ENCODE measurements around the gene YPEL3. TPM values are rescaled to one million over a fixed set of nuclear protein-coding genes. Genes with fewer than 3 reads are reported as not detected.
"Not testable (repeated sequence)": the region's sequence is repeated elsewhere in the genome, so short reads cannot be mapped to it uniquely, and the experiment has no call there.

Gene YPEL3
- total RNA-seq, 4 donors from 2014 or later = 81.9 to 197 (median 122) TPM

DNA sequence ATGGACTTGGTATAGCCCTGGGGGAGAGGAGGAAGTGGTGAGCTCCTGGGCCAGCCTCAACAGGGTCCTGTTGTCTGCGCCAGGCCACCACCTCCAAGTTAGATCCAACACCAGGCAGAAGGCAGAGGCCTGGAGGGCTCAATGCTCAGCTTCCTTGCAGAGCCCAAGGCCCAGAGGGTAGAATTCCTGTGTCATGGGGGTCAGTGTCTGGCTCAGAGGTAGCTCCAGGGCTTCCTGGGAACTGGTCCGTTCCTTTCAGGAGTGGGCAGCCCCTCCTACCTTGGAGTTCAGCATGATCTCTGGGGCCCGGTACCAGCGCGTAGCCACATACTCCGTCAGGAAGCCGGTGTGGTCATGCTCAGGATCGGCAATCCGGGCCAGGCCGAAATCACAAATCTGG is 21.8 kb upstream of the YPEL3 start:
- Histone ChIP-seq H3K27ac (no peak overlapping the region), H3K36me3 (peaks cover 0 to 76% (median 20%) of the 10 kb centered on the region in 3 donors), H3K4me3 (no peak overlapping the region), H3K27me3 (no peaks in the 10 kb centered on the region), H3K9me3 (no peaks in the 10 kb centered on the region), H3K4me1 (peaks cover 0 to 38% (median 14%) of the 10 kb centered on the region in 4 donors)
- DNase-seq (ENCODE audit: low spot score in 2 of 2) = no peak
- WGBS, 2 donors = 92 to 96% methylated on average over 4 to 7 of the region's 10 CpGs
- no peak for TF ChIP-seq EP300 (IDR thresholded peaks at IDR 0.05)
- no peak for TF ChIP-seq POLR2A (IDR thresholded peaks at IDR 0.05)
- TF ChIP-seq, protein P1, sequence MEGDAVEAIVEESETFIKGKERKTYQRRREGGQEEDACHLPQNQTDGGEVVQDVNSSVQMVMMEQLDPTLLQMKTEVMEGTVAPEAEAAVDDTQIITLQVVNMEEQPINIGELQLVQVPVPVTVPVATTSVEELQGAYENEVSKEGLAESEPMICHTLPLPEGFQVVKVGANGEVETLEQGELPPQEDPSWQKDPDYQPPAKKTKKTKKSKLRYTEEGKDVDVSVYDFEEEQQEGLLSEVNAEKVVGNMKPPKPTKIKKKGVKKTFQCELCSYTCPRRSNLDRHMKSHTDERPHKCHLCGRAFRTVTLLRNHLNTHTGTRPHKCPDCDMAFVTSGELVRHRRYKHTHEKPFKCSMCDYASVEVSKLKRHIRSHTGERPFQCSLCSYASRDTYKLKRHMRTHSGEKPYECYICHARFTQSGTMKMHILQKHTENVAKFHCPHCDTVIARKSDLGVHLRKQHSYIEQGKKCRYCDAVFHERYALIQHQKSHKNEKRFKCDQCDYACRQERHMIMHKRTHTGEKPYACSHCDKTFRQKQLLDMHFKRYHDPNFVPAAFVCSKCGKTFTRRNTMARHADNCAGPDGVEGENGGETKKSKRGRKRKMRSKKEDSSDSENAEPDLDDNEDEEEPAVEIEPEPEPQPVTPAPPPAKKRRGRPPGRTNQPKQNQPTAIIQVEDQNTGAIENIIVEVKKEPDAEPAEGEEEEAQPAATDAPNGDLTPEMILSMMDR (IDR thresholded peaks at IDR 0.05) = no peak

DNA sequence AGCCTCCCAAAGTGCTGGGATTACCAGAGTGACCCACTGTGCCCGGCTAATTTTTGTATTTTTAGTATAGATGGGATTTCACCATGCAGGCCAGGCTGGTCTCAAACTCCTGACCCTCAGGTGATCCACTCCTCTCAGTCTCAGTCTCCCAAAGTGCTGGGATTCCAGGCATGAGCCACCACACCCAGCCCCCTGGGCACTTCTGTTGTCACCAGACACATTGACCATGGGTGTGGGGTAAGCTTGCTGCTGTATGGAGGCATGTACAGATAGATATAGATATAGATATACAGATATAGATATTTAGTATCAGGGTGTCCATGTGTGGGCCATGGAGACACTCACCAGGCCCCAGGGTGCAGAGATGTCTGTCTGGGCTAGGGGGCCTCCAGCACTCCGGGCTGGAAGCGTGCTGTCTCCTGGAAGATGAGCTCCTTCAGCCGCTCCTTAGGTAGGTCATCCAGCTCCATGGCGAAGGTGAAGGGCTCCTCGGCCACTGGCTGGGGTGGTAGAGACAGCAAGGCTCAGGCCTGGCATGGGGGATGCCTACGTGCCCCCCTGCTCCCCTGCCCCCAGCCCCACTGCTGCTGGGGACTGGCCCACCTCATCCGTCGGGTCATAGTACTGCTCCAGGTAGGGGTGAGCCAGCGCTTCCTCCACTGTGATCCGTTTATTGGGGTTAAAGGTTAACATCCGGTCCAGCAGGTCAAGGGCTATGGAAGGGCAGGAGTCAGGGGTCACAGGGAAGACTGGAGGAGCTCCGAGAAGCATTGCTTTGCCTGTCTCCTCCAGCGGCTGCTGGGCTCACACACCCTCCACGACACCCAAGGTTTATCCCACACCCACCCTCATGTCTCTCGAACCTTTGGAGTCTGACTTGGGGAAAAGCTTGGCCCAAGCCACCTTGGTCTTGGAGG is 20.5 kb upstream of the YPEL3 start:
- no peak for TF ChIP-seq EP300 (IDR thresholded peaks at IDR 0.05)
- TF ChIP-seq, protein P1 (IDR thresholded peaks at IDR 0.05) = no peak
- no peak for TF ChIP-seq POLR2A (IDR thresholded peaks at IDR 0.05)
- Histone ChIP-seq H3K9me3 (no peaks in the 10 kb centered on the region), H3K27me3 (no peaks in the 10 kb centered on the region), H3K27ac (peak overlapping the region in 1 of 4 donors; percentile 53), H3K4me1 (peaks cover 0 to 29% (median 6%) of the 10 kb centered on the region in 4 donors), H3K36me3 (peaks cover 0 to 88% (median 27%) of the 10 kb centered on the region in 3 donors), H3K4me3 (no peak overlapping the region)
- DNase-seq (ENCODE audit: low spot score in 2 of 2) = no peak
- WGBS, 2 donors = 79 to 88% methylated on average over 10 to 11 of the region's 16 CpGs

DNA sequence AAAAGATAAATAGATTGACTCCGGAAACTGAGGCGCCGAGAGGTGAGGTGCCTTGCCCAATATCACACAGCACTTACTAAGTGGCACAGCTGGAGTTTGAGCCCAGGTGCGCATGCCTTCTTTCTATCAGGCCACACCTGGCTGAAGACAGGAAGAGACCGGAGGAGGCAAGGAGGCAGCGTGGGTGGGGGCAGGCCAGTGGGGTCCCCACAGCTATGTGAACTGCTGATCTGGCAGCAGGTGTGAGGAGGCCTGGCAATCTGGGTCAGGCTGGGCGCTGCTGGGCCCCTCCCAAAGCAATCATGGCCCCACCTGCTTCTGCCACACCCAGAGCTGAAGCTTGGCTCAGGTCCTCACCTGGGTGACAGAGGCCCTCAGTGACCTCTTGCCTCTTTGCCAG is 19.2 kb upstream of the YPEL3 start:
- WGBS, 2 donors = 87 to 94% methylated on average over 6 to 7 of the region's 7 CpGs
- Histone ChIP-seq H3K36me3 (peaks cover 0 to 99% (median 31%) of the 10 kb centered on the region in 3 donors), H3K27ac (peak overlapping the region in 1 of 4 donors; percentile 53), H3K4me1 (peaks cover 0 to 22% (median 4%) of the 10 kb centered on the region in 4 donors), H3K9me3 (no peaks in the 10 kb centered on the region), H3K27me3 (no peaks in the 10 kb centered on the region), H3K4me3 (no peak overlapping the region)
- no peak for TF ChIP-seq POLR2A (IDR thresholded peaks at IDR 0.05)
- TF ChIP-seq, protein P1 (IDR thresholded peaks at IDR 0.05) = no peak
- TF ChIP-seq EP300 (IDR thresholded peaks at IDR 0.05) = no peak
- DNase-seq (ENCODE audit: low spot score in 2 of 2) = no peak

DNA sequence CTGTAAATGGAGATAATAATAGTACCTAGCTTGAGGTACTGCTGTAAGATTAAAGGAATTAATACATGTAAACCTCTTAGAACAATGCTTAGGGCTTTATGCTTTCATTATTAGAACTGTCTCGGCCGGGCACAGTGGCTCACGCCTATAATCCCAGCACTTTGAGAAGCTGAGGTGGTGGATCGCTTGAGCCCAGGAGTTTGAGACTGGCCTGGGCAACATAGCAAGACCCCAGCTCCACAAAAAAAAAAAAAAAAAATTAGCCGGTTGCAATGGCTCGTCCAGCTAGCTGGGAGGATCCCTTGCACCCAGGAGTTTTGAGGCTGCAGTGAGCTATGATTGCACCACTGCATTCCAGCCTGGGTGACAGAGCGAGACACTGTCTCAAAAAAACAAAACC is 18.8 kb upstream of the YPEL3 start:
- H3K27ac ChIP-seq = peak overlapping the region in 1 of 4 donors; percentile 53
- peaks cover 0 to 20% (median 4%) of the 10 kb centered on the region in 4 donors for H3K4me1 ChIP-seq
- 90% methylated on average over 7 of the region's 7 CpGs for WGBS, 2 donors
- peaks cover 0 to 99% (median 31%) of the 10 kb centered on the region in 3 donors for H3K36me3 ChIP-seq
- not testable (repeated sequence) for DNase-seq (ENCODE audit: low spot score in 2 of 2); H3K4me3 ChIP-seq; H3K9me3 ChIP-seq; H3K27me3 ChIP-seq

DNA sequence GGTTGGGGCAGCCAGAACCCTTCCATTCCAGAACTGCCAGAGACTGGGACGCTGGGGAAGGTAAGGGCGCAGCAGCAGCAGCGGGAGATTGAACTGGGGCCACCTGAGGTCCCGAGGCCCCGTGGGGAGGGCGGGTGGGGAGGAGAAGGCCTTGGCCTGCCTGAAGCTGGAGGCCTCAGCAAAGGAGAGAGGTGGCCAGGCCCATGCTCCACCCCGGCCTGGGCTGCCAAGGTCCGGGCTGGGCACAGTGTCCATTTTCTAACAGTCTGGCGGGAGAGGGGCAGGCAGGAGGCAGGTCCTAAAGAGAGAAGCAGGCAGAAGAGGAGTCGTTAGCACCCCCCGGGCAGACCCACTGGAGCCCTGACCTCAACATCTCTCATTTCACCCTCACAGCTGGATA is 18.4 kb upstream of the YPEL3 start:
- peak overlapping the region in 1 of 4 donors; percentile 53 for H3K27ac ChIP-seq
- H3K4me1 ChIP-seq = peaks cover 0 to 16% (median 4%) of the 10 kb centered on the region in 4 donors
- no peaks in the 10 kb centered on the region for H3K9me3 ChIP-seq
- H3K36me3 ChIP-seq = peaks cover 0 to 99% (median 31%) of the 10 kb centered on the region in 3 donors
- 69 to 81% methylated on average over 11 of the region's 11 CpGs for whole genome bisulfite sequencing, 2 donors
- no peaks in the 10 kb centered on the region for H3K27me3 ChIP-seq
- TF ChIP-seq POLR2A (IDR thresholded peaks at IDR 0.05) (no peak), EP300 (IDR thresholded peaks at IDR 0.05) (no peak)
- TF ChIP-seq, protein P1 (IDR thresholded peaks at IDR 0.05) = no peak
- no peak for DNase-seq (ENCODE audit: low spot score in 2 of 2)
- H3K4me3 ChIP-seq = no peak overlapping the region
